Right lobe of liver (tissue), 4 donors: ENCODE results near the gene PRR3.

Source experiments
- CTCF ChIP-seq, 4 donors: fragments of 200-600 bp in 3 of 4; fragments of 450-650 bp in 1 of 4; IDR thresholded peaks; one replicate each; pipeline versions ENCODE4 v1.5.1 to v1.8.0; 2016 to 2022; ENCODE audit warnings: antibody characterized with exemption in 4 of 4, mild to moderate bottlenecking in 2 of 4
- POLR2A ChIP-seq: fragments of 450-650 bp; IDR thresholded peaks from one replicate; pipeline ENCODE4 v1.6.1; 2017; ENCODE audit warnings: antibody characterized with exemption, mild to moderate bottlenecking
- donor health status: DM: no; HTN: no; CAD: no.
- donor health status: DM: no; HTN: no; CAD: no.
- donor health status: DM: no; HTN: yes; CAD: no.

DNA sequence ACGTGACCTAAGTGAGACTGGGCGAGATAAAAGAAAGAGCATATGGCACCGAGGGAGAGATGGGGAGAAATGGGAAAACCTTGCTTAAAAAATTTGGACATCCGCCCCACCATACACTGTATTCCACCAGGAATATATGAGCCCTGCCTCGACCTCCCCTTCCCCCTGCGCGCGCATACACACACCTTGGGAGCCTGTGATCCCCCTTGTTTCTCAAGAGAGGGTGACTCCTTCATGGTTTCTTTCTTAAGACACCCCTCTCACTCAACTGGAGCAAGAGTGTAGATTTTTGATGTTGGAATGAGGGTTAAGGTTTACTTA lies 14.6 kb downstream of the PRR3 start:
- no peak for TF ChIP-seq CTCF (IDR thresholded peaks at IDR 0.05)
- TF ChIP-seq POLR2A = no peak
